Measurements from ENCODE around the gene WNT3A. TPM values are rescaled to one million over a fixed set of nuclear protein-coding genes. Genes with fewer than 3 reads are reported as not detected.

WNT3A gene
- total RNA-seq, 1 donor from 2014 or later, result not detected

- intact Hi-C loops (cut with micrococcal nuclease), result loop anchor here (1.0 kb wide), 1 partner anchor 167 kb away; no protein-coding TSS in a partner anchor
These were observed 7.5 kb upstream of the WNT3A start for GRCh38 chr1:227999056-227999930.

DNA sequence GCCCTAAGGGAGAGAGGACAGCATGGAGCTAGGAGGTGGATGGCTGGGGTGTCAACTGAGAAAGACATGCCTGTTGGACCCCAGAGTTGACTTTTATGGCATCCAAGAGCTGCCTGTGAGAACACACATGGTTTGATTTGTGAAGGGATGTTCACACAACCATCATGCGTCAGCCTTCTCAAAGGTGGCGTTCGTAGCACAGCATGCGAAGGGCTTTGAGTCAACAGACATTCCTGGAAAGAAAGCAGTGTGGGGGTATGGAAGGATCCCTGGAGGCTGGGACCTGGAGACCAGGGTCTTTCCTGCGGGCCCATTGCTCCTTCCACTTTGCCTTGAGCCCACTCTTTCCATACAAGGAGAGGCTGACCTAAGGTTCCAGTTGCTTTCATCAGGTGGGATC lies 6.4 kb upstream of the WNT3A start:
- intact Hi-C loops (cut with micrococcal nuclease), result no loop called here

DNA sequence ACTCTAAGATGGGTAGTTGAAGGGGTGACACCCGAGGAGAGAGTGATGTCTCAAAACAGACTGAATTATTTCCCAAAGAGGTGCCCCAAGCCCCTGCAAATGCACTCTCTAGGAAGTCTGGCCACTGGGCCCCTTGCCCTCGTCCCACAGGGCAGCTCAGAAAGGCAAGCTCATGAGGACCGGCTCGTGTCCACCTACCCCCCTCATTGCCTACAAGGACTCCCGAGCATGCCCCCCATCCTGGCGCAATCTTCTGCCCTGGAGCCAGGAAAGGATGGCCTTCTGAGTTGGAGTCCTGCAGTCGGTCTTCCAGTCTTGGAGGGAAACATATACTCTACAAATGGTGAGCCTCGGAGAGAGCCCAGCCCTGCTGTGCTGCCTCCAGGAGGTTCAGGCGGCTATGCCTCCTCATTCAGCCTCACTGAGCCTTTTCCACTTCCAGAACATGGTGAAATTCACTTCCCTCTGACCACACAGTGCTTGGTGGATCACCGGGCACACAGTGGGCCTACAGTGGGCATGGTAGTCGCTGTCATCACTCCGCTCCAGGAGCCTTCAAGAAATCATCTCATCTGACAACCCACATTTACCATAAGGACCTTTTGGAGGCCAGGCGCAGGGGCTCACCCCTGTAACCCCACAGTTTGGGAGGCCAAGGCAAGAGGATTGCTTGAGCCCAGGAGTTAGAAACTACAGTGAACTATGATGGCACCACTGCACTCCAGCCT lies 5.8 kb upstream of the WNT3A start:
- intact Hi-C loops (cut with micrococcal nuclease), result no loop called here

- intact Hi-C loops (cut with micrococcal nuclease), result no loop called here
These were observed 4.9 kb upstream of the WNT3A start for GRCh38 chr1:228001738-228002535.

DNA sequence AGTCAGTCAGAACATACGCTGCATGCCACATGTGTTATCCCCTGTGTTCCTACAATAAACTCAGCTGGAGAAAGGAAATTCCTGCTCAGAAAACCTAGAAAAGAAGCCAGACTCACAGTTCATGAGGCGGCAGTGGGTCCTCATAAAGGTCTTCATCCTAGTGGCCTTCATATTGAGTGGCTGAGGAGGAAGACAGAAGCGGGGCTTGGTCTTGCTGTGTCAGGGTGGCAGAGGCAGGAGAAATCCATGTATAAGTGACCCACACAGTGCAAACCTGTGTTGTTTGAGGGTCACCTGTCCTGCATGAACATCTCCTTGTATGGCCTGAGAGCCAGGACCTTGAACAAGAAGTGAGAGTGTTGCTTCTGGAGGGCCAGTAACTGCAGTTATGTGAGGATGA lies 4.0 kb upstream of the WNT3A start:
- intact Hi-C loops (cut with micrococcal nuclease), result no loop called here

- intact Hi-C loops (cut with micrococcal nuclease), result no loop called here
These were observed 3.1 kb upstream of the WNT3A start for GRCh38 chr1:228003461-228004330.

GRCh38 chr1:228004331-228004855 lies 2.4 kb upstream of the WNT3A start:
- intact Hi-C loops (cut with micrococcal nuclease), result no loop called here

GRCh38 chr1:228004856-228005462 lies 1.8 kb upstream of the WNT3A start:
- intact Hi-C loops (cut with micrococcal nuclease), result no loop called here

DNA sequence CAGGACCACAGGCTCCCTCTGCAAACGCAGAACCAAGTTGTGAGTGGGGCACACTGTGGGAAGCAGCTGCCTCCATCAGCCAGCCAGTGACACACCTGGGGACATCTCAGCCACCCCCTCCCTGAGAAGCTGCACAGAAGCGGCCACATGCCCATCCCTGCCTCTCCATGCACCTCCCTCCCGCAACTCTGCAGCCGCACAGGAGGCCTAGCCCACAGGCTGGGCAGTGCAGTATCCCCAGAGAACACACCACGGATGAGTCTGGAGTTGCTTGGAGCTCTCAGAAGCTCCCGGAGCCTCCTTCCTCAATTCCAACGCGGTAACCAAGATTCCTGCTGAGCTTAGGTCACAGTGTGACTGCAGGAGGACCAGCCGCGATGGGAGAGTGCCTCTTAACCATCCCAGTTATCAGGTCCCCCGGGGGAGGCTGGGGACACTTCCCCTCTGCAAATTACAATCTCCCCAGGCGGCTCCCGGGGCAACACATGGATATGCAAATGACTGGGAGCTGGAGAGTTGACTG lies 1.2 kb upstream of the WNT3A start:
- intact Hi-C loops (cut with micrococcal nuclease), result no loop called here

DNA sequence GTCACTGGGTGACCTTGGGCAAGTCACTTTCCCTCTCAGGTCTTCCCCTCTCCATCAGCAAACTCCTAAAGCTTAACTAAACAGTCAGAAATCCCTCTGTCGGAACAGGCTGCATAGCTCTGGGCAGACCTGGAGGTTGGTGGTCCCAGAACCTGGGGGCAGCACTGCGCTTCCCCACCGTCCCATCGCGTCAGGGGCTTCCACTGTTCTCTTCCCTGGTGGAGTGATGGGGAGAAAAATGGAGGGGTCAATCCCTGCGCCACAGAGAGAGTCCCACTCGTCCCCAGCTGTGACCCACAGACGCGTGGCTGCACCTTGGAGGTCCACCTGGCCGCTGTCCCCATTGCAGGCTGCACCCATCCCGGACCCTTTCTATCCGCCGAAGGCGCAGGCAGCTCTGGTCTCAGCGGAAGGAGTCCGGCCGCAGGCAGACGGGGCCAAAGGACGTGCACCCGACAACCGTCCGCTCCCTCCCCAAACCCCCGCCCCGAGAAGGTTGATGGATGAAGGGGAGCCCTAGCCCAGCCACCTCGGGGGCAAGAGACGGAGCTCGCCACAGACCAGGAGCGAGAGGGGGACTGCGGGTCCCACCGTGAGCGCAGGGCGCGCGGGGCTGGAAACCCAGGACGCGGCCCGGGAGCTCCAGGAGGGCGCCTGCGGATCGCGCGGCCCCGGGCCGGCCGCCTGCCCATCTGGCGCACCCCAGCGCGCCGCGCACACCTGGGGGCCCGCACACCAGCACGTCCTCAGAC lies 588 bp upstream of the WNT3A start:
- intact Hi-C loops (cut with micrococcal nuclease), result no loop called here

- intact Hi-C loops (cut with micrococcal nuclease), result no loop called here
These were observed 427 bp downstream of the WNT3A start for GRCh38 chr1:228007049-228007800.

GRCh38 chr1:228007801-228008341 lies 1.1 kb downstream of the WNT3A start:
- intact Hi-C loops (cut with micrococcal nuclease), result no loop called here

- intact Hi-C loops (cut with micrococcal nuclease), result no loop called here
These were observed 1.8 kb downstream of the WNT3A start for GRCh38 chr1:228008391-228009115.

GRCh38 chr1:228009116-228009827 lies 2.5 kb downstream of the WNT3A start:
- intact Hi-C loops (cut with micrococcal nuclease), result no loop called here

GRCh38 chr1:228009828-228010775 lies 3.3 kb downstream of the WNT3A start:
- intact Hi-C loops (cut with micrococcal nuclease), result no loop called here

DNA sequence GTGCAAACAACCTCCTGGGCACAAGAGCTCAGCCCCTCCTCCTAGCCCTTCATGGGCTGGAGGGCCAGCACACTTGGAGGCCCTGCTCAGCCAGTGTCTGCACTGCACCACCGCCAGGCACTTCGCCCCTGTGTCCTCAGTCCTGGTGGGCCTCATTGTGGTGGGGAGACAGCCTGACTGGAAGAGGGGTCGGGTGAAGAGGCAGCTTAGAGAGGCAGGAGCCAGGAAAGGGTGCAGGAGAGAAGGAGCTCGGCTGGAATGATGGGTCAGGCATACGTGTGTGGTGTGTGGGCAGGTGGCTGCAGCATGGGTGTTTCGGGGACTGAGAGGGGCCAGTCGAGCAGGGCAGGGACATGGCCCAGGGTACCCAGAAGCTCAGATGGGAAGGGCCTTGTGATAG lies 4.1 kb downstream of the WNT3A start:
- intact Hi-C loops (cut with micrococcal nuclease), result no loop called here
